NT2/D1 (cell line): ENCODE data around the gene HABP4.

Experiments
- SUZ12 ChIP-seq: IDR thresholded peaks from 2 replicates; pipeline ENCODE4 v1.6.1; 2011; ENCODE audit not compliant: insufficient read length, insufficient read depth; ENCODE audit errors: extremely low read depth
- YY1 ChIP-seq: IDR thresholded peaks from 2 replicates; pipeline ENCODE4 v1.6.1; 2011; ENCODE audit not compliant: insufficient read length, insufficient read depth

- no peak for TF ChIP-seq YY1
- no peak for TF ChIP-seq SUZ12
These were observed 32.3 kb upstream of the HABP4 start for GRCh38 chr9:96417661-96418082.
